Fibroblast of lung (primary cell): Measurements from ENCODE around the gene TENM3.

ENCODE experiments used
- EZH2 ChIP-seq: IDR thresholded peaks from 2 replicates; pipeline ENCODE4 v1.5.1; 2012; ENCODE audit warnings: low read length, control low read depth, mild to moderate bottlenecking; ENCODE audit errors: missing control alignments
- TF ChIP-seq, protein P1 (sequence below), 2 donors: IDR thresholded peaks in 1 of 2; conservative IDR thresholded peaks in 1 of 2; 1 replicate in 1 of 2; 2 replicates in 1 of 2; pipeline ENCODE4 v1.5.1; 2011 to 2012; ENCODE audit warnings: low read length in 2 of 2, control low read depth in 1 of 2, inconsistent platforms in 1 of 2, low read depth in 1 of 2, mild to moderate bottlenecking in 1 of 2

DNA sequence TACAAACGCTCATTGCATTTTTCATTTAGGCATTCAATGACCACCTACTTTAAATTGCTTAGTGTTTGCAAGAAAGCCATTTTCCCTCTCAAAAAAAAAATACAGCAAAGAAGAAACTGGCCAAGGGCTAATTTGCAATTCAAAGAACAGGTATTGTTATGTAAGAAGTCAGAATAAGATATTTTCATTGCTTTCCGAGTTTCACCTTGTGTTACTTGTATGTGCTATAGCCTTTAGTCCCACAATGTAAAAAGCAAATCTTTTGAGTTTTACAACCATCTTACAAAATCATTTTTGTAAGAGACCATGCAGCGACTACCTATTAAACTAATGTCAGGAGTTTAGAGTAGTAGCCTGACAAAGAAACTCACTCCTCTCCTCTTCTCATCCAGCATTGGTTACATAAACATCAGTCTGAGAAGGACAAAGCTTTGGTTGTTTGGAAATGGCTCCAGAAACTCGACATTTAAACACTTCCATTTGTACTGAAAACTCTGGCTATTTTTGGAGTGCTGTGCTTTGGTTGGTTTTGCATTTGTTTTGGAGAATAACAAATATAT, 15.3 kb downstream of the TENM3 start:
- TF ChIP-seq, protein P1, sequence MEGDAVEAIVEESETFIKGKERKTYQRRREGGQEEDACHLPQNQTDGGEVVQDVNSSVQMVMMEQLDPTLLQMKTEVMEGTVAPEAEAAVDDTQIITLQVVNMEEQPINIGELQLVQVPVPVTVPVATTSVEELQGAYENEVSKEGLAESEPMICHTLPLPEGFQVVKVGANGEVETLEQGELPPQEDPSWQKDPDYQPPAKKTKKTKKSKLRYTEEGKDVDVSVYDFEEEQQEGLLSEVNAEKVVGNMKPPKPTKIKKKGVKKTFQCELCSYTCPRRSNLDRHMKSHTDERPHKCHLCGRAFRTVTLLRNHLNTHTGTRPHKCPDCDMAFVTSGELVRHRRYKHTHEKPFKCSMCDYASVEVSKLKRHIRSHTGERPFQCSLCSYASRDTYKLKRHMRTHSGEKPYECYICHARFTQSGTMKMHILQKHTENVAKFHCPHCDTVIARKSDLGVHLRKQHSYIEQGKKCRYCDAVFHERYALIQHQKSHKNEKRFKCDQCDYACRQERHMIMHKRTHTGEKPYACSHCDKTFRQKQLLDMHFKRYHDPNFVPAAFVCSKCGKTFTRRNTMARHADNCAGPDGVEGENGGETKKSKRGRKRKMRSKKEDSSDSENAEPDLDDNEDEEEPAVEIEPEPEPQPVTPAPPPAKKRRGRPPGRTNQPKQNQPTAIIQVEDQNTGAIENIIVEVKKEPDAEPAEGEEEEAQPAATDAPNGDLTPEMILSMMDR (conservative IDR thresholded peaks at IDR 0.05 in 1 of 2, IDR thresholded peaks at IDR 0.05 in 1 of 2; ENCODE audit: low read depth in 1 of 2, low read length in 2 of 2) = no peak
- no peak for TF ChIP-seq EZH2
